Choroid plexus epithelial cell (primary cell): Measurements from ENCODE around the gene ALDH18A1.
"Not testable (repeated sequence)": the region's sequence is repeated elsewhere in the genome, so short reads cannot be mapped to it uniquely, and the experiment has no call there.

ENCODE experiments used
- DNase-seq: peaks from one replicate; pipeline ENCODE4 v3.0.0-alpha.2; 2010; ENCODE audit warnings: low read depth
- H3K4me3 ChIP-seq: 2 replicates; pipeline ENCODE4 v1.5.1; 2011; ENCODE audit warnings: low read depth, mild to moderate bottlenecking, control low read depth, low read length, moderate library complexity
- TF ChIP-seq, protein P1 (sequence below): conservative IDR thresholded peaks from 2 replicates; pipeline ENCODE4 v1.5.1; 2011; ENCODE audit warnings: low read depth, mild to moderate bottlenecking, control low read depth, inconsistent platforms, low read length, moderate library complexity

The ALDH18A1 gene

DNA sequence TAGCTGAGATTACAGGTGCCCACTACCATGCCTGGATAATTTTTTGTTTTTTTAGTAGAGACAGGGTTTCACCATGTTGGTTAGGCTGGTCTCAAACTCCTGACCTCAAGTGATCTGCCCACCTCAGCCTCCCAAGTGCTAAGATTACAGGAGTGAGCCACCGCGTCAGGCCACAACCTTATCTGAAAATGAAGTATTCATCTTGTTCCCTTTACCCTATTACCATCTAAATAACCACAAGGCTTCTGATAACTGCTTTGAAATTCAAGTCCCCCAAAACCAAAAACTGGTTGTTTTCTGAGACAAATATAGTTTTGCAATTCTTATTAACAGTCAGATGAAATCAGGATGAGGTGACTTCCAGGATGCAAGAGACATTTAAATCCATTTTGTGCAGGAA is 34.8 kb upstream of the ALDH18A1 start:
- TF ChIP-seq, protein P1, sequence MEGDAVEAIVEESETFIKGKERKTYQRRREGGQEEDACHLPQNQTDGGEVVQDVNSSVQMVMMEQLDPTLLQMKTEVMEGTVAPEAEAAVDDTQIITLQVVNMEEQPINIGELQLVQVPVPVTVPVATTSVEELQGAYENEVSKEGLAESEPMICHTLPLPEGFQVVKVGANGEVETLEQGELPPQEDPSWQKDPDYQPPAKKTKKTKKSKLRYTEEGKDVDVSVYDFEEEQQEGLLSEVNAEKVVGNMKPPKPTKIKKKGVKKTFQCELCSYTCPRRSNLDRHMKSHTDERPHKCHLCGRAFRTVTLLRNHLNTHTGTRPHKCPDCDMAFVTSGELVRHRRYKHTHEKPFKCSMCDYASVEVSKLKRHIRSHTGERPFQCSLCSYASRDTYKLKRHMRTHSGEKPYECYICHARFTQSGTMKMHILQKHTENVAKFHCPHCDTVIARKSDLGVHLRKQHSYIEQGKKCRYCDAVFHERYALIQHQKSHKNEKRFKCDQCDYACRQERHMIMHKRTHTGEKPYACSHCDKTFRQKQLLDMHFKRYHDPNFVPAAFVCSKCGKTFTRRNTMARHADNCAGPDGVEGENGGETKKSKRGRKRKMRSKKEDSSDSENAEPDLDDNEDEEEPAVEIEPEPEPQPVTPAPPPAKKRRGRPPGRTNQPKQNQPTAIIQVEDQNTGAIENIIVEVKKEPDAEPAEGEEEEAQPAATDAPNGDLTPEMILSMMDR: no peak
- no peak for DNase-seq

DNA sequence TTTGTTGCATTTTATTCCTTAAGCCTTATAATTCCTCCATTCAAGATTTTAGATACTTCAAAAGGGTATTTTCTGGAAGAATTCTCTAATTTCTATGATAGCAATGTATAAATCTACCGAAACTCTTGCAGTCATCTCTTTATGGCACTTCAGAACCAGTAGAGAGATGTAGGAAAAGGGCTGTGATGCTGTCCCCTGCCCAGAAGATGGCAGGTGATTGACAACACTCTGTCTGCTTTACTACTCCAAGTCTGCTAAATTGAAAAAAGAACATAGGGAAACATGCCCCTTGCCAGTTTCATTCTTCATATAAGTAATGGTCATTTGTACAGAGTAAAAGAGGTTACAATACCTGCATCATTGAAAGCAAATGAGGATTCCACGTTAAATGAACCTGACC is 32.1 kb upstream of the ALDH18A1 start:
- no peak overlapping the region for H3K4me3 ChIP-seq
- DNase-seq: no peak
- TF ChIP-seq, protein P1: no peak

More for the DNA sequence above, 34.8 kb upstream of the ALDH18A1 start:
- H3K4me3 ChIP-seq: no peak overlapping the region

DNA sequence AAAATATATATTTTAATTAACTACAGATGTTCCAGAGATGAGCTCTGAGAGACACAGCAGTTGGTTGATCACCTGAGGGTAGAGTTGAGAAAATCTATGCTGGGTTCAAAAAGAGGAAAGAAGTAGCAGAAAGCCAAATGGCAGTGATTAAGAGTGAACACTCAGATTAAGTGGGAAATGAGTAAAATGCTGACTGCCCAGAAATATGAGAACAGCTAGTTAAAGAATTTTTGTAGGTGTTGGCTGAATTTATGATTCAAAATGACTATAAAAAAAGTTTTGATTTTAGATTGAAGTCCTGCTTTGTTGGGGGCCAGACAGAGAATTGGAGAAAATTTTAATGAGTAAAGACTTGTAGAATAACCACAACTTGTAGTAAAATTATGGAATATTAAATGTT is 27.5 kb upstream of the ALDH18A1 start:
- TF ChIP-seq, protein P1: no peak
- no peak overlapping the region for H3K4me3 ChIP-seq
- no peak for DNase-seq

DNA sequence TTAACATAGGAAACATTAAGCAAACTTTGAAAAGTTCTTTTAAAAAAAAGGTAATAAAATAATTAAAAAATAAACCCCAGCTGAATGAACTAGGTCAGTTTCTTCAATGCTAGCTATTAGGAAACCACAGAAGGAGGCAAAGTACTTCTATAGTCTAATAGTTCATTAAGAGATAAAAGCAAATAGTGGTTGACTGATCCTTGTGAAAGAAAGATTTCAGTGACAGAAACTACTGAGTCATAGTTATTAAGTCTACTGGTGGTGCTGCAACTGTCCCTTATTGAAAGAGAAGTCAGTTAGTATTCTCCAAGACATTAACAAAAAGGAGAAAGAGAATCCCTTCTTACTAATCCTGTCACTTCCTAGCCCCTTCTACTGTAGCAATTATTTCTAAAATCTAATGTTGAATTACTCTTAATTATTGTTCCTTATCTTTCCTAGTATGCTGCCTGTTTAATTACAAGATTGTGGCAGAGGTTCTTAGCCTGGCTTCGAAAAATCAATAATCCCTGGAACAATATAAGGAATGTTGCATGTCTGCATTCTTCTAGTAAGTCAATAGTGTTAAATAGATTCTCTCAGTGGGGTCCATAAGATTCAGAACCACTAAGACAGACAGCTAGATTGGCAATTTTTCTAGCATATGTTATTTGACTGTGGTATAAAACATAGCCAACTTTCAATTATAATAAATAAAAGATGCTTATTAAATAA is 19.0 kb upstream of the ALDH18A1 start:
- TF ChIP-seq, protein P1: no peak
- H3K4me3 ChIP-seq: no peak overlapping the region
- no peak for DNase-seq

DNA sequence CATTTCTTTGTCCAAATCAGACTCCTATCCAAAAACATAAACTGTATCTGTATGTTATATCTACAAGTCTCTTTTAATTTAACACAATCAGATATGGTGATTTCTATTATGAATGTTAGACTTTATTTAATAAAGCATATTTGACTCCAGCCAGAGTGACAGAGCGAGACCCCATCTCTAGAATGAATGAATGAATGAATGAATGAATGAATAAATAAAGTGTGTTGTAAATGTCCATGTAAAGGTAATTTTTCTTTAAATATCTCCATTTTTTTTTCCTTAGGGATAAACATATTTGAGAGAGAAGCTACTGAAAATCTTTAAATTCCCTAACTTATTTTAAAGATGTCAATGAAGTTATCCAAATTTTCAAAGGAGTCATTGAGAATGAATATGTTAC is 18.1 kb upstream of the ALDH18A1 start:
- DNase-seq: no peak
- TF ChIP-seq, protein P1: no peak
- H3K4me3 ChIP-seq: no peak overlapping the region

DNA sequence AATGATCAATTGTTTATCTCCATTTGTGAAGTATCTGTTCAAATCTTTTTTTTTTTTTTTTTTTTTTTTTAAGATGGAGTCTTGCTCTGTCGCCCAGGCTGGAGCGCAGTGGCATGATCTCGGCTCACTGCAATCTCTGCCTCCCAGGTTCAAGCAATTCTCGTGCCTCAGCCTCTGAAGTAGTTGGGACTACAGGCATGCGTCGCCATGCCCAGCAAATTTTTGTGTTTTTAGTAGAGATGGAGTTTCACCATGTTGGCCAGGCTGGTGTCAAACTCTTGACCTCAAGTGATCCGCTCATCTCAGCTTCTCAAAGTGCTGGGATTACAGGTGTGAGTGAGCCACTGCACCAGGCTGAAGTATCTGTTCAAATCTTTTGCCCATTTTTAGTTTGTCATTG is 16.1 kb upstream of the ALDH18A1 start:
- not testable (repeated sequence) for DNase-seq, H3K4me3 ChIP-seq

DNA sequence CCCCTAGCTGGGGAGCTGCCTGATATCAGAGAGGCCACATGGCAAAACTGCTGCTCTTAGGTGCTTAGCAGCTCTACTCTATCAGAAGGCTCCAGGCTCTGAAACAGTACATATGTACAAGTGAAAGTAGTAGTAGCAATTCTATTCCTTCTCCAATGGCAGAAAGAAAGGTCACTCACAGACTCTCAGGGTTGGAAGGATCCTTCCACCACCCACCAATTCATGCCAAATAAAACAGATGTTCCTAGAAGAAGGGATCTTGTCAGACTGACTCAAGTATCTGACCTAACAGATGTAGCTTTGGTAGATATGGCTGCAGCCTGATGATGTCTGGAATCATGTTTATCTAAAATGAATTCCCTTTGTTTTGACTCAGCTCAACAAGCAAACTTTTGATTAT is 8.0 kb upstream of the ALDH18A1 start:
- TF ChIP-seq, protein P1: no peak
- DNase-seq: peak; percentile 60
- no peak overlapping the region for H3K4me3 ChIP-seq

DNA sequence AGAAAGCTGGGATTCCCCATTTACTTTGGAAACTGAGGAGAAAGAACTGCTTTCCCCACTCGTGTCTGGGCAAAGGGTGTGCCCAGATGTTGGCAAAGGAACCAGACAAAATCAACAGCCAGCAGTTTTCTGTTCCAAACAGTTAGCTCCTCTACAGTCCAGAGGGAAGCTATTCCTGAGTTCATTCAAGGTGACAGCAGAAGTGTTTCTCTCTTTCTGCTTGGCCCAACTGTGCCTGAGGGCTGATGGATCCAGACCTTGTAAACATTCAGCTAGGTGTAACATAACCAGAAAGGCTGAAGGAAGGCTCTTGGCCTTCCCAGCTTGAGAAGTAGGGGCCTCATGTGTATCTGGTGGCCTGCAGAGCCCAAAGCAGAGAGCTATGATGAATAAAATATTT is 7.0 kb upstream of the ALDH18A1 start:
- no peak overlapping the region for H3K4me3 ChIP-seq
- TF ChIP-seq, protein P1: no peak
- DNase-seq: no peak
